ENCODE data around the gene PTPRE.

The PTPRE gene

DNA sequence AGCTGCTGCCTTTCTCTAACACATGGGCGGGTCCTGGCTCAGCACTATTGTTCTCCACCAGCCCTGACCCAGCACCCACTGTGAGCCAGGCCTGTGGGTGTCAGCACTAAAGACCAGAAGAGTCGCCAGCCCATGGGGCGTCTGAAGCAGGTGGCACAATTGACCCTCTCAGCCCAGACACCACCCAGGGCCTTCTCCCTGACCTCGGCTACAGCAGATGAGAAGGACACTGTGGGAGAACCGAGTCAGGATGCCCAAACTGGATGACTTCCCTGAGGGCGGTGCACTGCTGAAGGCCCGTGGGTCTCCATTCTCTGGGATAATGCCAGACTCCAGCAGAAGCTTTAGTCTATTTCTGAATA lies 122.4 kb downstream of the PTPRE start:
- TF ChIP-seq, protein P1, sequence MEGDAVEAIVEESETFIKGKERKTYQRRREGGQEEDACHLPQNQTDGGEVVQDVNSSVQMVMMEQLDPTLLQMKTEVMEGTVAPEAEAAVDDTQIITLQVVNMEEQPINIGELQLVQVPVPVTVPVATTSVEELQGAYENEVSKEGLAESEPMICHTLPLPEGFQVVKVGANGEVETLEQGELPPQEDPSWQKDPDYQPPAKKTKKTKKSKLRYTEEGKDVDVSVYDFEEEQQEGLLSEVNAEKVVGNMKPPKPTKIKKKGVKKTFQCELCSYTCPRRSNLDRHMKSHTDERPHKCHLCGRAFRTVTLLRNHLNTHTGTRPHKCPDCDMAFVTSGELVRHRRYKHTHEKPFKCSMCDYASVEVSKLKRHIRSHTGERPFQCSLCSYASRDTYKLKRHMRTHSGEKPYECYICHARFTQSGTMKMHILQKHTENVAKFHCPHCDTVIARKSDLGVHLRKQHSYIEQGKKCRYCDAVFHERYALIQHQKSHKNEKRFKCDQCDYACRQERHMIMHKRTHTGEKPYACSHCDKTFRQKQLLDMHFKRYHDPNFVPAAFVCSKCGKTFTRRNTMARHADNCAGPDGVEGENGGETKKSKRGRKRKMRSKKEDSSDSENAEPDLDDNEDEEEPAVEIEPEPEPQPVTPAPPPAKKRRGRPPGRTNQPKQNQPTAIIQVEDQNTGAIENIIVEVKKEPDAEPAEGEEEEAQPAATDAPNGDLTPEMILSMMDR (IDR thresholded peaks at IDR 0.05), result no peak
- H3K4me3 Mint-ChIP-seq, result no peak overlapping the region
- no peak for DNase-seq
- no peak overlapping the region for H3K27ac Mint-ChIP-seq
- H3K27me3 Mint-ChIP-seq (ENCODE audit: low read depth, poor library complexity), result peaks cover 3% of the 10 kb centered on the region
- H3K4me1 Mint-ChIP-seq, result peaks cover 28% of the 10 kb centered on the region
- no peaks in the 10 kb centered on the region for H3K36me3 Mint-ChIP-seq (ENCODE audit: low read depth)
- no peaks in the 10 kb centered on the region for H3K9me3 Mint-ChIP-seq

DNA sequence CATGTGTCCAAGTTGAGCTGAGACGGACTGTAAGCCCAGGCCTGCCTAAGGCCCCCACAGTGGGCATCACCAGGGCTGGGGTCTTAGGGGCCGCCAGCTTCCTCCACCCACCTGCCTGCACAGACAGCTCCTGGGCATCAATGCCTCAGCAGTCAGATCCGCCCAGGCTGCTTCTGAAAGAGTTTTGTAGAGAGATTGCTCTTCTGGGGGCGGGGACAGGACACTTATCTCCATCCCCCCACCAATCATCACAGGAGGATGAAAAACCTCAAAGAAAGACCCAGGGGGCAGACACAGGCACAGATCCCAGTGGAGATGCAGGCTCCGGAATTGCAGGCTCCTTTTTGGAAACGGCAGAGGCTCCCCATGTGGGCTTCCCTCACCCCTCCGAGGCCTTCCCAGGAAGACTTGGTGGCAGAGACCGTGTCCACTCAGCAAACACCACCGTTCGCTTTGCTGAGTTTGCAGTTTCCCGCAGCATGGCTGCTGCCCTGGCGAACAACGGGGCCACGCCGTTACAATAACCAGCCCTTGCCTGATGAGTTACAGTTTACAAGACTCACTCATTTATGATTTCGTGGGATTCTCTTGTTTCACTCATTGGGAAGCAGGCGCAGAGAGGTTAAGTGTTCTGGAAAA lies 122.9 kb downstream of the PTPRE start:
- H3K36me3 Mint-ChIP-seq (ENCODE audit: low read depth), result no peaks in the 10 kb centered on the region
- H3K9me3 Mint-ChIP-seq, result no peaks in the 10 kb centered on the region
- TF ChIP-seq, protein P1 (IDR thresholded peaks at IDR 0.05), result no peak
- H3K27ac Mint-ChIP-seq, result no peak overlapping the region
- H3K4me3 Mint-ChIP-seq, result no peak overlapping the region
- H3K4me1 Mint-ChIP-seq, result peaks cover 28% of the 10 kb centered on the region
- peaks cover 3% of the 10 kb centered on the region for H3K27me3 Mint-ChIP-seq (ENCODE audit: low read depth, poor library complexity)
- no peak for DNase-seq

DNA sequence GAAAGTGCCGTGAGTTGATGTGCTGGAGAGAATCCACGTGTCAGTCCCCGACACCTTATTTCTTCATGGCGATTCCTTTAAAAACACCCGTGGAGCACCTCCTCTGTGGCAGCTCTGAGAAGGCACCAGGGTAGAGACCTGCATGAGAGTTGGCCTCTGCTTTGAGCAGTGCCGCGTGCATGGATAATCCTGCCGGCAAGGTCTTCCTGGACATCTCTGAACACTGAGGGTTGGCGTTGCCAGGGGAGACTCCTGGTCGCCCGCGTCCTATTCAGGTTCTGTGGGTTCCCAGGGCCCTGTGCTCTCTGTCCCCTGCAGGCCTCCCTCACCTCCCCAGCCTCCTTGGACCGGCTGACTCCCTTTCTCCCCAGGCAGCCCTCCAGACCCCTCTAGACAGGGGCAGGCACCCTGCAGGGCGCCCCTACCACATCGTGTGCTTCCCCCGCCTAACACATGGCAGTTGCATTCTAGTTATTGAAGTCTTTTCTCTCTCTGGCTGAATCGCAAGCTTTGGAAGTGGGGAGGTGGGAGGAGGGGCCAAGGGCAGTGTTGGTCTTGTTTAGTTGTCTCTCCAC lies 123.7 kb downstream of the PTPRE start:
- Mint-ChIP-seq H3K36me3 (ENCODE audit: low read depth) (no peaks in the 10 kb centered on the region), H3K4me3 (no peak overlapping the region), H3K27me3 (ENCODE audit: low read depth, poor library complexity) (peaks cover 7% of the 10 kb centered on the region), H3K27ac (no peak overlapping the region), H3K4me1 (peaks cover 30% of the 10 kb centered on the region), H3K9me3 (no peaks in the 10 kb centered on the region)
- TF ChIP-seq, protein P1 (IDR thresholded peaks at IDR 0.05), result no peak
- DNase-seq, result no peak

DNA sequence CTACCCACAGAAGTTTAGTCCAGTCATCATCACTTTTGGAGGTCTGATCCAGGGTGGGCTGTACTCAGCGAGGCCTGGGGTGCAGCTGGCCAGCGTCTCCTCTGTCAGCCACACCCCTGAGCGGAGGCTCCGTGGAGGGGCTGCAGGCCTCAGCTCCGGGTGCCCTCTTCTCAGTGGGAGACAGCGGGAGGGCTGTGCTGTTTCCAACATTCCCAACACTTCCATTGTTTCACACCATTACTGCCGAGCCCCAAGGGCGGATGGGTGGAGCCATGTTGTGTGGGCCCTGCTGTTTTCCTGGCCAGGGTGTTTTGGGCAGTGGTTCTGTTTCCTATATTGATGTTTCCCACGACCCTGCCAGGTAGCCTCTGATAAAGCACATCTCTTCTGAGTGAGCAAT lies 124.3 kb downstream of the PTPRE start:
- Mint-ChIP-seq H3K27ac (no peak overlapping the region), H3K36me3 (ENCODE audit: low read depth) (no peaks in the 10 kb centered on the region), H3K27me3 (ENCODE audit: low read depth, poor library complexity) (peaks cover 7% of the 10 kb centered on the region), H3K4me1 (peaks cover 30% of the 10 kb centered on the region), H3K4me3 (no peak overlapping the region), H3K9me3 (no peaks in the 10 kb centered on the region)
- TF ChIP-seq, protein P1 (IDR thresholded peaks at IDR 0.05), result no peak
- no peak for DNase-seq

DNA sequence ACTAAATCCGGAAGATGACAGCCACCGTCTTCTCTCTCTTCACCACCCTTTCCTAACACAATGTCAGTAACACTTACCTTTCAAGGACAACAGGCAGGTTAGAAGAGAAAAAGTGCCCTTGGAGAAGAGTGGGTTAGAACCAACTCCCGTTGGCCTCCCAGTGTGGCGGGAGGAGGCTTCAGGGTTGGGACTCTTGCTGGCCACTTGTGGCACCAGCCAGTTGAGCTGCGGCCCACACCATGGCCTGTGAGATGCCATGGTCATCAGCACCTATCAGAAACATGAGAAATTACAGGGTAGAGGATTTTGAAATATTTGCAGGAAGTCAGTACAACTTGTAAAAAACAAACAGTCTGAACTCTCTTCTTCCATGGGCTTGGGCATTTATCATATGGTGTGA lies 125.6 kb downstream of the PTPRE start:
- H3K4me3 Mint-ChIP-seq, result no peak overlapping the region
- H3K36me3 Mint-ChIP-seq (ENCODE audit: low read depth), result no peaks in the 10 kb centered on the region
- H3K27ac Mint-ChIP-seq, result no peak overlapping the region
- H3K4me1 Mint-ChIP-seq, result peaks cover 25% of the 10 kb centered on the region
- TF ChIP-seq, protein P1 (IDR thresholded peaks at IDR 0.05), result no peak
- H3K27me3 Mint-ChIP-seq (ENCODE audit: low read depth, poor library complexity), result peaks cover 12% of the 10 kb centered on the region
- H3K9me3 Mint-ChIP-seq, result no peaks in the 10 kb centered on the region
- no peak for DNase-seq

DNA sequence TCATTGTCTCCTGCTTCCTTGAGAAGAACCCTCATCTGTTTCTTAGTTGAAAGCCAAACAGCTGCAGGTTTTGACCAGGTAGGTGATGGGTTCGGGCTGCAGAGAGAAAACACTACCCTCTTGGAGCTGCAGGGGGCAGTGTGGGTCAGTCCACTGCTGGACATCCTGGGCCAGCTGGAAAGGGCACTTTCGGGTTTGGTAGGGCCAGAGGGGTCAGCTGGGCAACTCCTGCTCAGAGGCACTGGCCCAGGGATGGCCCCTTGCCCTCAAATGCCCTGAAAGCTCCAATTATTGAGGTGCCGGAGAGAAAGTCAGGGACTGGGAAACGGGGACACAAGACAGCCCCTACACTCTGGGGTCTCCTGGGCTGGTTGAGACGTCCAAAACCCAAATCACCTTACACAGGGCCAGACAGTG lies 128.7 kb downstream of the PTPRE start:
- DNase-seq, result peak; percentile 75
- Mint-ChIP-seq H3K27ac (no peak overlapping the region), H3K4me1 (peaks cover 9% of the 10 kb centered on the region), H3K27me3 (ENCODE audit: low read depth, poor library complexity) (peaks cover 23% of the 10 kb centered on the region), H3K36me3 (ENCODE audit: low read depth) (no peaks in the 10 kb centered on the region), H3K4me3 (no peak overlapping the region), H3K9me3 (no peaks in the 10 kb centered on the region)
- TF ChIP-seq, protein P1 (IDR thresholded peaks at IDR 0.05), result peak; percentile 71
